NB4 (cell line): Measurements from ENCODE around the gene DUS2.

Experiments used
- MAX ChIP-seq: IDR thresholded peaks from 2 replicates; pipeline ENCODE4 v1.6.1; 2011; ENCODE audit warnings: low read depth, low read length
- TF ChIP-seq, protein P1 (sequence below): IDR thresholded peaks from one replicate; pipeline ENCODE4 v1.5.1; 2012; ENCODE audit warnings: low read depth, low read length

DNA sequence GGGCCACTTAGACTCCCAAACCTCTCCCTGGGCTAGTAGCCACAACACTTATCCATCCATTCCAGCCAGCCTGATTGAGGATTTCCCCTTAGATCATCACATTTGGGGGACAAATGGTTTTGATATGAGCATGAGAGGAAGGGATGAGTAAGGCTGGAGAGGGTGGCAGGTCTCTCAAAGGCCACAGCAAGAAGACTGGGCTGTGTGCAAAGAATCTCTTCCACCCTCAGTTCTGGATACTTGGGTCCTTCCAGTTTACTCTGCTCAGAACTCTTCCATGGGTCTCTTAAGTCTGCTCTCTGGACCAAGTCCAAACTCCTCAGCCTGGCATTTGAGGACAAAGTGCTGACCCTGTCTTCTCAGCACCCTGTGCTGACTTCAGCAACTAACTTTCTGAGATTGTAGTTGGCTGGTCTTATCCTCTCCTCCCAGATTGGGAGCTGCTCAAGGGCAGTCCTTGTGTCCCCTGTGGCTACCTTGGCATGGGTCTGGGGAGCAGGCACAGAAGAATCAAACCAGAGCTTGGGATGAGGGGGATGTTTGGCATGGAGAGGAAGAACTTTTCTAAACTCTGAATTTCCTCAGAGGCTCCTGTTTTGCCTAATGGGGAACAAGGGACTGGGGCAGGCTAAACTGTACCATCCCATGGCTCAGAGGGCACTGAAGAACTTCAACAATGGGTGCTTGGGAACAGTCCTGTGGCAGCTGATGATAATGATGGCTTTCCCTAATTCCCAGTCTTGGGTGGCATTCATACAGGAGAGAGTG is 59.0 kb downstream of the DUS2 start:
- TF ChIP-seq, protein P1, sequence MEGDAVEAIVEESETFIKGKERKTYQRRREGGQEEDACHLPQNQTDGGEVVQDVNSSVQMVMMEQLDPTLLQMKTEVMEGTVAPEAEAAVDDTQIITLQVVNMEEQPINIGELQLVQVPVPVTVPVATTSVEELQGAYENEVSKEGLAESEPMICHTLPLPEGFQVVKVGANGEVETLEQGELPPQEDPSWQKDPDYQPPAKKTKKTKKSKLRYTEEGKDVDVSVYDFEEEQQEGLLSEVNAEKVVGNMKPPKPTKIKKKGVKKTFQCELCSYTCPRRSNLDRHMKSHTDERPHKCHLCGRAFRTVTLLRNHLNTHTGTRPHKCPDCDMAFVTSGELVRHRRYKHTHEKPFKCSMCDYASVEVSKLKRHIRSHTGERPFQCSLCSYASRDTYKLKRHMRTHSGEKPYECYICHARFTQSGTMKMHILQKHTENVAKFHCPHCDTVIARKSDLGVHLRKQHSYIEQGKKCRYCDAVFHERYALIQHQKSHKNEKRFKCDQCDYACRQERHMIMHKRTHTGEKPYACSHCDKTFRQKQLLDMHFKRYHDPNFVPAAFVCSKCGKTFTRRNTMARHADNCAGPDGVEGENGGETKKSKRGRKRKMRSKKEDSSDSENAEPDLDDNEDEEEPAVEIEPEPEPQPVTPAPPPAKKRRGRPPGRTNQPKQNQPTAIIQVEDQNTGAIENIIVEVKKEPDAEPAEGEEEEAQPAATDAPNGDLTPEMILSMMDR = no peak
- TF ChIP-seq MAX = no peak
